Posterior vena cava (tissue), 2 donors: ENCODE measurements around the gene INTS1. TPM values are rescaled to one million over a fixed set of nuclear protein-coding genes. Genes with fewer than 3 reads are reported as not detected.
"Not testable (repeated sequence)": the region's sequence is repeated elsewhere in the genome, so short reads cannot be mapped to it uniquely, and the experiment has no call there.

ENCODE experiments used
- DNase-seq: peaks from one replicate; pipeline ENCODE4 v3.0.0-alpha.2; 2020; ENCODE audit warnings: low spot score
- intact Hi-C, 2 donors: fragments of 100-400 bp; cut with DNase I; formaldehyde crosslinking; loops; one replicate each; pipeline versions ENCODE4 v1.14.1 to v1.14.2; 2022 to 2023
- total RNA-seq, 2 donors: library from RNA; stranded (reverse); fragmentation: NEBNext Ultra II Directional; extraction: Animal tissue kit (Norgen Biotek cat#: 25700); gene quantifications; one replicate each; pipeline ENCODE4 v1.2.1, GENCODE V29; 2021
- donor health status: DM: yes; HTN: yes; CAD: no.
- donor health status: DM: yes; HTN: yes; CAD: no.

Gene INTS1
- total RNA-seq, 2 donors from 2014 or later = 50.3 to 55.1 TPM

GRCh38 chr7:1532456-1533254 lies 28.5 kb upstream of the INTS1 start:
- DNase-seq = peak; percentile 95
- intact Hi-C loops = no loop called here

GRCh38 chr7:1531979-1532455 lies 27.8 kb upstream of the INTS1 start:
- intact Hi-C loops = no loop called here
- no peak for DNase-seq

DNA sequence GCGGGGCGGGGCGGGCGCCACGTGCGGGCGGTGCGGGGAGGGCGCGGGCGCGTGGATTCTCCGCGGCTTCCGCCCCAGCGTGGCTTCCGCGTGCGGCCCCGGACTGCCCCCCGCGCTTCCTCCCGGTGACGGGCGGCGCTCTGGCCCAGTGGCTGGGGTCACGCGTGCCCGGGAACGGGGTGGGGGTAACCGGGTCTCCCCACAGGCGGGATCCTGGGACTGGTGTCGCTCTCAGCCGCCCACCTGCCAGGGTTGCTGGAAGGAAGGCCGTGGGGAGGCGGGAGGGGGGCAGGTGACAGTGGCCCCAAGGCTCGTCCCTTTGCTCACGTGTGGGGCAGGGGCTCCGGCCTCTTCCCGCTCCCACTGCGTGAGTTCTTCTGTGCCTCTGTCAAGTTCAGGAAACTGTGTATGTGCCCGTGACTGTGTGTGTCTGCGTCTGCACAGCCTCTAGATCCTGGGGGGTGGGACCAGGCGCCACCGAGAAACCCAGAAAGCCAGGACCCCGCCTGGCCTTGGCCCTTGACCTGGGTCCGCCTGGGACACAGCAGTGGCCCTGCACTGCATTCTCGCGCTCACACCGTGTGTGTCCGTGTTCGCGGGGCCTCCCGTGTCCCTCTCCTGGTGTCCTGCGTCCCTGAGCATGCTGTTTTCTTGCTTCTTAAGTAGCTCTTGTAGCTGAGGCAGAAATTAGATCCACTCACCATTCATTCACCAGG lies 27.2 kb upstream of the INTS1 start:
- intact Hi-C loops = no loop called here
- DNase-seq = no peak

DNA sequence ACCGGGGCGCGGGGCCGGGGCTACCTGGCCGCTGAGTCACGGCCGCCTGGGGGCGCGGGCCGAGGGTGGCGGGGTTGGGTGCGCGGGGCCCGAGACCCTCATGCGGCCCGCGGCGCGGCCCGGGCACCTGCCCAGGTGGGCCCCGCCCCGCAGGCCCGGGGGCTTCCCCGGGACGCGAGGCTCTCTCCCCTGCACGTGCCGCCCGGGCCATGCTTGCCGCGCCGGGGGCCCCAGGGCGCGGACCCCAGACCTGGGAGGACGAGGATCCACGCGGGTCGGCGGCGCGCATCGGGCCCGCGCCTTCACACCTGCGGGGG lies 26.7 kb upstream of the INTS1 start:
- no peak for DNase-seq
- intact Hi-C loops = no loop called here

- intact Hi-C loops = no loop called here
- DNase-seq = no peak
Observed at GRCh38 chr7:1529383-1530116, 25.4 kb upstream of the INTS1 start.

- DNase-seq = no peak
- intact Hi-C loops = no loop called here
Observed at GRCh38 chr7:1526271-1526754, 22.1 kb upstream of the INTS1 start.

- intact Hi-C loops = no loop called here
- DNase-seq = no peak
Observed at GRCh38 chr7:1525409-1525808, 21.2 kb upstream of the INTS1 start.

DNA sequence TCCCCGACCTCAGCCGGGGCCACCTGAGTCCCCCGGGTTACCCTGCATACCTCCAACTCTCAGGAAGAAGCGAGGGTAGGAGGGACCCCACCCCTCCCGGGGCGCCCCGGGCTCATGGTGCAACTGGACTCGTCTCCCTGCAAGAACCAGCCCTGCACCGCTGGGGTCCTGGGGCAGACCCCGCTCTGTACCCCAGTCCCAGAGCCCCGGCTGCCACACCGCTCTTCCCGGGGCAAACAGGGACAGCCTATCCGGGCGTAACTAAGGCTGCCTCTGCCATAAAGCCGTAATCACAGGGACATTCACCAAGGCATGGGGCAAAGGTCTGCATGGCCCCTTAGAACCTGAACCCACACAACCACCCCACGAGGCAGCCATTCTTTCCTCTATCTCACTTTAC lies 19.7 kb upstream of the INTS1 start:
- intact Hi-C loops = no loop called here
- DNase-seq = no peak

DNA sequence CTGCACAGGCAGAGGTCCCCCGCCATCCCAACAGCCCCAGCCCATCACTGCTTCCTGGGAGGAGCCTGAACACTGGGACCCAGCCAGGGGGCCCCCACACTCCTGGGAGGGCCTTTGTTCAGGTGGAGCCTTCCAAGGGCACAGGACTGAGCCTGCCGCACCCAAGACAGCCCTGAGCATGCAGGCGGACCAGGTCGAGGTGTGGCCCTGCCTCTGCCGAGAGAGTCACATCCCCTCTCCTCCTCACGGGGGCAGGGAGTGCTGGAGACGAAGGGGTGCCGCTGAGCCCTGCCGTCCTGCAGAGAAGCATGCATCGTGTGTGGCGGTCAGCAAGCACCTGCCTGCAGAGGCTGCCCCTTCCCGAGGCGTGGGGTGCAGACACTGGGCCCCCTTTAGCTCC lies 19.0 kb upstream of the INTS1 start:
- DNase-seq = no peak
- intact Hi-C loops = no loop called here

- DNase-seq = no peak
- intact Hi-C loops = no loop called here
Observed at GRCh38 chr7:1521456-1521855, 17.3 kb upstream of the INTS1 start.

- intact Hi-C loops = no loop called here
- no peak for DNase-seq
Observed at GRCh38 chr7:1520539-1521234, 16.5 kb upstream of the INTS1 start.

DNA sequence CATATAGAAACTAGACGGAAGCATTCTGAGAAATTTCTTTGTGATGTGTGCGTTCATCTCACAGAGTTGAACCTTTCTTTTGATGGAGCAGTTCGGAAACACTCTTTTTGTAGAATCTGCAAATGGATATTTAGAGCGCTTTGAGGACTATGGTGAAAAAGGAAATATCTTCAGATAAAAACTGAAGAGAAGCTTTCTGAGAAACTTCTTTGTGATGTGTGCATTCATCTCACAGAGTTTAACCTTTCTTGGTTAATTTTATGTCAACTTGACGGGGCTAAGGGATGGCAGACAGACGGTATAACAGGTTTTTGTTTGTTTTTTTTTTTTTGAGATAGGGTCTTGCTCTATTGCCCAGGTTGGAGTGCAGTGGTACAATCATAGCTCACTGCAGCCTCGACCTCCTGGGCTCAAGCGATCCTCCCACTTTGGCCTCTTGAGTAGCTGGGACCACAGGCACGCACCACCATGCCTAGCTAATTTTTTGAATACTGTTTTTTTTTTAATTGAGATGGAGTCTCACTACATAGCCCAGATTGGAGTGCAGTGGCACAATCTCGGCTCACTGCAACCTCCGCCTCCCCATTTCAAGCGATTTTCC lies 15.2 kb upstream of the INTS1 start:
- intact Hi-C loops, DNase-seq: not testable (repeated sequence)

- DNase-seq = no peak
Observed at GRCh38 chr7:1516586-1517251, 12.5 kb upstream of the INTS1 start.

DNA sequence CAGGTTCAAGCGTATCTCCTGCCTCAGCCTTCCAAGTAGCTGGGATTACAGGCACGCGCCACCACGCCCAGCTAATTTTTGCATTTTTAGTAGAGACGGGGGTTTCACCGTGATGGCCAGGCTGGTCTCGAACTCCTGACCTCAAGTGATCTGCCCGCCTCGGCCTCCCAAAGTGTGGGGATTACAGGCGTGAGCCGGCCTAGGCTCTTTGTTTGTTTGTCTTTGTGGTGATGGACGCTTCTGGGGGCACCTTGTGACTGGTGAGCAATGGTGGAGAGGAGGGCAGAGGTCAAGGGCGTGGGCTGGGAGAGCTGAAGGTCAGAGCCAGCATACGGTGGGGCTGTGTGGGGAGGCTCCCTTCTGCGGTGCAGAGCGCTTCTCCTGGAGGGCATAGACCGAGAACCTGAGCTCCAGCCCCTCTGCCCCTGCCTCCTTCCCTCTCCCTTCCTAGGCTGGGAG lies 11.3 kb upstream of the INTS1 start:
- DNase-seq, intact Hi-C loops: not testable (repeated sequence)

More at GRCh38 chr7:1516586-1517251, 12.5 kb upstream of the INTS1 start:
- intact Hi-C loops = no loop called here

- intact Hi-C loops = no loop called here
- DNase-seq = no peak
Observed at GRCh38 chr7:1514995-1515401, 10.8 kb upstream of the INTS1 start.

DNA sequence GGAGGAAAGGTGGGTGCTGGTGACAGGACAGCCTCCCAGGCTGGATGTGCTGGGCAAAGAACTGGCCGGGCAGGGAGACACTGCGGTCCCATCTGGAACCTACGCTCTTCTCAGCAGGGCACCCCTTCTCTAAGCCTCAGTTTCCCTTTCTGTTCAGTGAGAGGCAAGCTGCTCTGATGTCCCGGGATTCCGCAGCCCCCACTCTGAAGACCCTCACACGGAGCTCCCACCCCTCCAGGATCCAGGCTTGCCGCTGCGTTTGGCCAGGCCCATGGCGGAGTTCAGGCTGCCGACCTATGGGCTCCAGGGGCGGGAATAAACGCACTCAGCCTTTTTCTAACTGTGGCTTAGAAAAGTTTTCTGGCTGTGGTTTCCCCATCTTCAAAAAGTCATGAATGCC lies 10.2 kb upstream of the INTS1 start:
- intact Hi-C loops = no loop called here
- DNase-seq = no peak

GRCh38 chr7:1513657-1514095 lies 9.5 kb upstream of the INTS1 start:
- peak; percentile 87 for DNase-seq
- intact Hi-C loops = no loop called here
